Fibroblast of skin of scalp (primary cell): ENCODE measurements around the gene AASDHPPT. TPM values are rescaled to one million over a fixed set of nuclear protein-coding genes. Genes with fewer than 3 reads are reported as not detected.
A peak's percentile ranks its signal among the peaks of the same experiment; 100 is the strongest.
"Not testable (repeated sequence)": the region's sequence is repeated elsewhere in the genome, so short reads cannot be mapped to it uniquely, and the experiment has no call there.

Source experiments
- DNase-seq: peaks from one replicate; pipeline ENCODE4 v3.0.0-alpha.2; 2013
- polyA plus RNA-seq, 2 experiments: library from polyadenylated mRNA; unstranded; fragments of 120-200 nt; gene quantifications; one replicate each; pipeline ENCODE4 v1.2.1, GENCODE V29; 2013; ENCODE audit not compliant: insufficient read length in 2 of 2

Gene AASDHPPT, protein sequence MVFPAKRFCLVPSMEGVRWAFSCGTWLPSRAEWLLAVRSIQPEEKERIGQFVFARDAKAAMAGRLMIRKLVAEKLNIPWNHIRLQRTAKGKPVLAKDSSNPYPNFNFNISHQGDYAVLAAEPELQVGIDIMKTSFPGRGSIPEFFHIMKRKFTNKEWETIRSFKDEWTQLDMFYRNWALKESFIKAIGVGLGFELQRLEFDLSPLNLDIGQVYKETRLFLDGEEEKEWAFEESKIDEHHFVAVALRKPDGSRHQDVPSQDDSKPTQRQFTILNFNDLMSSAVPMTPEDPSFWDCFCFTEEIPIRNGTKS
- 30.8 TPM for polyA plus RNA-seq (2013, experiment 1 of 2; ENCODE audit: insufficient read length)
- polyA plus RNA-seq (2013, experiment 2 of 2; ENCODE audit: insufficient read length) = 32.7 TPM

DNA sequence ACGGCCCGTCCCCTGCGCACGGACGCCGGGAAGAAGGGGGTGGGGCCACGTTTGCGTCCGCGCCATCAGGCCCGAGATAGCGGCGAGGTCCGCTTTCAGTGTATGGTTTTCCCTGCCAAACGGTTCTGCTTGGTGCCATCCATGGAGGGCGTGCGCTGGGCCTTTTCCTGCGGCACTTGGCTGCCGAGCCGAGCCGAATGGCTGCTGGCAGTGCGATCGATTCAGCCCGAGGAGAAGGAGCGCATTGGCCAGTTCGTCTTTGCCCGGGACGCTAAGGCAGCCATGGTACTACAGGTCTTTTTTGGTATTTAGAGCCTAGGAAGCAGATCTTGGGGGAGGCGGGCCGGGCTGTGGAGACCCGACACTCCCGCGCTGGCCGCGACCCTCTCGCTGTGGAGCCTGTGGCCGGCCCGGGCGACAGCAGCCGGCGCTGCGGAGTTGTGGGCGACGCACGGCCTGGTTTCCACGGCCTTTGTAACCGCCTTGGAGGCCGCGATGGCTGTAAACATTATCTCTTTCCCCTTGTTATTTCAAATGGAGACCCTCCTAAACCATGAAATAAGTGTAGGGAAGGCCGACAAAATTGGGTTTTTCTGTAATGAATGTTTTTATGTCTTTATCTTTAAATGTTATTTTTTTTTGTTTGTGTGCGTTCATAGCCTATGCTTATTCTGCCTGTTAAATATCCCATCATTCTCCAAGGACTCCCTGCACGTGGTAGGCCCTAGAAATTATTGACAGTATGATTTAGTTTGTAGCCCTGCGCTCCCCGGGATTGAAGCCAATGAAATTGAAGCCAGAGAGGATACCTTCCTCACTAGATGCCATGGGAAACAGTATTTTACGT is at the start of gene AASDHPPT:
TSS of gene AASDHPPT (plus strand) at position 54 of the 847 bp plus-strand sequence. CDS start at position 103, 49 bp downstream.
- peak; percentile 27 for DNase-seq

DNA sequence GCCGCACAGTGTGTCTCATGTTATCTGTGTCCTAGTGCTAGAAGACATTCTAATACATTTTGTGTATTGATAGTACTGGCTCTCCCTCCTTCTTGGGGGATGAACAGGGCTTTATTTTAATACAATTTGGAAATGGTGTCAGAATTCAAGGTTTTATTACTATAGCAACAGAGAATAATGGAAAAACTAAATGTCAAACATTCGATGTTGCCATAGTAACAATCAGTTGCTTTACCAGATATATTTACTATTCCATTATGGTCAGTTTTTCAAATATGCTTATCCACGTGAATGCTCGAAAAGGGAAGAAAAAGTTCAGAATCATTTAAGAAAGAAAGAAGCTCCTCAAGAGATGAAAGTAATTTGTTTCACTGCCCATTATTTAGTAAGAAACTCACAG is 46.9 kb upstream of the AASDHPPT start:
- no peak for DNase-seq

DNA sequence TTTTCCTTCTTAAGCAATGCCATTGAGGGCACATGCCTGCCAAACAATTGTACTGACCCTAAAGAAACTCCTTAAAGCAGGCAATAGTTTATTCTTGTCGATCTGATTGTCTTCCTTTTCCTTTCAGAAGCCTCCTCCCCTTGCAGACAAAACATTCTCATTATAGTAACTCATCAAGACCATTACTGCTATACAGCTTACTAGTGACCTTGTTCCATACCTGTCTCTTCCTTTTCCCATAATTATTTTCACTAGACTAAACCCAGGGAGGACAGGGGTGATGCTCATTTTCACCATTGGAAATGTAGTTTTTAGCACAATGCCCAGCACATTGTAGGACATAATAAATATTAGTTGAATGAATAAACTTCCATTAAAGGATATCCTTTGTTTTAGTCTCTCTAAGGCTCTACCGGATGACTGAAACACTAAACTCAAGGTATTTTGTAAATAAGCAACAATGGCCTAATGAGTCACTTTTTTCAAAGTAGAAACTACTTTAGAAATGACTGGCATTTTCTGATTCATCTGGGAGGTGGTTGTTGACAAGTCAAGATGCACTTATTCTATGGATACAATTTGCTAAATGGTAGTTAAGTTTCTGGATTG is 46.2 kb upstream of the AASDHPPT start:
- no peak for DNase-seq

DNA sequence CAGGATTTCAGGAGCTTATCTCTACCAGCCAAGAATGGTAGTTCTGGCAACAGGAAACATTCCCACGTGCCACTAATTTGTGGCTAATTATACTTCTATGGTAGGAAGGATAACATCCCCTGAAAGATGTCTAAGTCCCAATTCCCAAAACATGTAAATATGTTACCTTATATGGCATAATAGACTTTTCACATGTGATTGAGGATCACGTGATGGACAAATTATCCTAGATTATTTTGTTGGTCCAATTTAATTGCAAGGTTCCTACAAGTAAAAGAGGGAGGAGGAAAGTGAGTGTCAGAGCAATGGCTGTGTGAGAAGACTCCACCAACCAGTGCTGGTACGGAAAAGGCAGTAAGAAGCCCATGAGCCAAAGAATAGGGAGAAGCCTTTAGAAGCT is 45.5 kb upstream of the AASDHPPT start:
- no peak for DNase-seq

DNA sequence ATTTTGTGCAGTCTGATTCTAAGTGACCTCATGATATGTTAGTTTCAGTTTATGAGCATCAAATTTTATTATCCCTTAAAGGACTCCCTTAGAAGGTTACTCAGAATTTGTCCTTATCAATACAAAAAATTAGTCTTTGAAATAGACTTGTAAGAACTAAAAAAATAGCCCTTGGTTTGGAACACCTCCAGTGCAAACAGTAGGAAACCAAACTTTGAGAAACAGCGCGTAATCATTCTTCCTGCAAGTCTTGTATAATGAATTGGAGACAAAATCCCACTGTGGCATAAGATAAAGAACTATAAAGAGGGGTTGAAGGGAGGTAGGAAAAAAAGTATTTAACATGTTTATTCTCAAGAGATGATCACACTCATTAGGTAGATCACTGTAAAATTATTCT is 44.6 kb upstream of the AASDHPPT start:
- DNase-seq = no peak

DNA sequence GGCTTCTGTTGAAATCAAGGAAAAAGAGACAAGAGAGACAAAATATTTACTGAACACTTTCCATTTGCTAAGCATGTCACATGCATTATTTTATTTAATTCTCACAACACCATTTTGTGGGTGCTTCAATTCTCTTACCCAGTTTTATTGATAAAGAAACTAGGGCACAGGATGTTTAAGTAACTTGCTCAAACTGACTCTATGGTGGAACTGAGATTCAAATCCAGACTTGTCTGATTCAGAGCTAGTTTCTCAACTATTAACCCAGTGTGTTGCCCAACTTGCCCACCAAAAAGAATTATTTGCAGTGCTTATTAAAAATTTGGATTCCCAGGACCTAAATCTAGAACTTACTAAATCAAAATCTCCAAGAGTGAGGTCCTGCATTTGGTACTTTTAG is 33.9 kb upstream of the AASDHPPT start:
- no peak for DNase-seq

DNA sequence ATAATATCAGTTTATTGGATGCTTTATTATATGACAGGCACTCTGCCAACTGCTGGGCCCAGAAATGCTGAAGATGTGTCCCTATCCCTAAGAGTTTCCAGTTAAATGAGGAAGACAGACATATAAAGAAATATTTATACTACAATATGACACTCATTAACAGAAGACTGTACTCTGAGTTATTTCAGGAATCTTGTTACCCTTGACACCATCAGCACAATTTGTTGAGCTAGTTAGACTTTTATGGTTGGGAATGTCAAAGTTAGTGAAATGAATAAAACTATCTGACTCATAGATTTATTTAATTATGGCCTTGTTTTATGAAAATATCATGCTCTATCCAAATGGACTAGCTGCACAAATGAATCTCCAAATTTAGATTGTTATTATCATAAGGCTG is 29.8 kb upstream of the AASDHPPT start:
- no peak for DNase-seq

DNA sequence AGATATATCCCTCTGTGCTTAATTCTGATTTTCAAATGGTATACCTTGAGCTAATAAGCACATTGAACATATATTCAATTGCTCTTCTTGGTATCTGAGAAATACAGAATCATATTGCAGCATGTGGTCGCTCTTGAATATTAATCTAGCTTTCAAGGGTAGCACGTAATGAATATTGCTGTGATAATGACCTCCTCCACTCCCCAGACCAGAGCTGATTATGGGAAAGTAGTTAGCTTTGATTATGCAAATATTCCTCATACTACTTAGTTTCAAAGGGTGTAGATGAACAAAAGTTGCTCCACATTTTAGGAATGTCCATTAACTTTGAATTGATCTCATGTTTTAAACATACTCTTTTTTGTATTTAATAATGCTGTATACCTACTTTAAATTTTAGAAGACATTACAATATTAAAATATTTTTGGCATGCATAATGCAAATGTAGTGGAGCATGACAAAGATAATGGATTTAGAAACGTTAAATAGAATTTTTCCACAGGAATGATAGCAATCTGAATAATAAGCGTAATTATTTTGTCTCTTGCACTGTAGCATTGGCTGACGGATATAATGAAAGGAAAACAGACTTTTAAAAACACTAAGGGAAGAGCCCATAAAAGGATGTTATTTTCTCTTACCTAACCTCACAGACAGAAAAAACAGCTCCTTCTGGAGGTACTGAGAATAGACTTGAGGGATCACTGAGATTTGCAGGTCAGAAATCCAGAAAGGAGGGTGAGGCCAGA is 27.6 kb upstream of the AASDHPPT start:
- DNase-seq = no peak

DNA sequence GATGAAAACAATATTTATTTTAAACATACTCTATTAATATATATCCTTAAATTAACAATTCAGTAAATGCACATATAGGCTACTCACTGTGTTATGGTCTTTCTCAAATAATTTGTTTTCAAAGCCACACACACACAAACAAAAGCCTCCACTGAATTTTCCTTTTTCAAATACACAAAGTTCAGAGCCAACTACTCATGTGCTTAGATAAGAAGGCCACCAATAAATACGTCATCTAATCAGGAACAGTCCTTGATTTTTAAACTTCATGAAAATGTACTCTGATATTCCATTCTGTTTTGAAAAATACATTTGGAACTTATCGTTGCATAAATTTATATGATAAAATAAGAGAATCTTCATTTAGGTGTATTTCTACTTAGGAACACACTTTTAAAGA is 26.4 kb upstream of the AASDHPPT start:
- DNase-seq = no peak

DNA sequence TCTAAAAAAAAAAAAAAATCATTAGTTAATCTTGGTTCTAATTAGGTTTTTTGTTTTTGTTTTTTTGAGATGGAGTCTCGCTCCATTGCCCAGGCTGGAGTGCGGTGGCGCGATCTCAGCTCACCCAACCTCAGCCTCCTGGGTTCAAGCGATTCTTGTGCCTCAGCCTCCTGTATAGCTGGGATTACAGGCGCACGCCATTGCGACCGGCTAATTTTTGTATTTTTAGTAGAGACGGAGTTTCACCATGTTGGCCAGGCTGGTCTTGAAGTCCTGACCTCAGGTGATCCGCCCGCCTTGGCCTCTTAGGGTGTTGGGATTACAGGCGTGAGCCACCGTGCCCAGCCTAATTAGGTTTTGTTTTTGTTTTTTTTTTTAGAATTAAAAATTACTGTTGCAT is 19.1 kb upstream of the AASDHPPT start:
- not testable (repeated sequence) for DNase-seq

DNA sequence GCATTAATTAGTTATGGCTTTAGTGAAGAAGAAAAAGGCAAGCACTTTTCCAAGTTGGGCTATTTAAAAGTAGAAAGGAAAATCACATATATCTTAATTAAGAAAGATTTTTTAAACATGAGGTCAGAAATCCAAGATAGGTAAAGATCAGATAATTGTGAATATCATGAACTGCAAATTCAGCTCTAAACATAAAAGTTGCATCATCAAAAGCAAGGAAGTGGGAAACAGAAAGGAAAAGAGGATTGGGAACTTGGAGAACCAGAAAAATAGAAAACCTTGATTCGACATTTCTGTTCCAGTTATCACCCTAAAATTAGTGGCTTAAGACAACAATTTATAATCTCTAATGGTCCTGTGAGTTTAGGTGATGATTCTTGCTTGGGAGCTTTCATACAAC is 17.8 kb upstream of the AASDHPPT start:
- DNase-seq = no peak

DNA sequence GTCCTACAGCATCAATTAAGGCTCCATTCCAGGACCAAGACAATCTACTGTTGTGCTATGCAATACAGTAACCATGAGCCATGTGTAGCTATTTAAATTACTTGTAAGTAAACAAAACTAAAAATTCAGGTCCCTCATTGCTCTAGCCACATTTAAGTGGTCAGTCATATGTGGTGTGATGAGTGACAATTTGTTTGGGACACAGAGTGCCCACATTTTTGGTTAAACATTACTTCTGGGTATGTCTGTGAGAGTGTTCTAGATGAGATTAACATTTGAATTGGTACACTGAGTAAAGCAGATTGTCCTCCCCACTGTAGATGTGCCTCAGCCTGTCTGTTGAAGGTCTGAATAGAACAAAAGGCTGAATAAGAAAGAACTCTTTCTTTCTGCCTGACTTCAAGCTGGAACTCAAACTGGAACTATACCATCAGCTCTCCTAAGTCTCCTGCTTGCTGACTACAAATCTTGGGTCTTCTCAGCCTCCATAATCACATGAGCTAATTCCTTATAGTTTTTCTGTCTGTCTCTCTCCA is 16.1 kb upstream of the AASDHPPT start:
- no peak for DNase-seq

DNA sequence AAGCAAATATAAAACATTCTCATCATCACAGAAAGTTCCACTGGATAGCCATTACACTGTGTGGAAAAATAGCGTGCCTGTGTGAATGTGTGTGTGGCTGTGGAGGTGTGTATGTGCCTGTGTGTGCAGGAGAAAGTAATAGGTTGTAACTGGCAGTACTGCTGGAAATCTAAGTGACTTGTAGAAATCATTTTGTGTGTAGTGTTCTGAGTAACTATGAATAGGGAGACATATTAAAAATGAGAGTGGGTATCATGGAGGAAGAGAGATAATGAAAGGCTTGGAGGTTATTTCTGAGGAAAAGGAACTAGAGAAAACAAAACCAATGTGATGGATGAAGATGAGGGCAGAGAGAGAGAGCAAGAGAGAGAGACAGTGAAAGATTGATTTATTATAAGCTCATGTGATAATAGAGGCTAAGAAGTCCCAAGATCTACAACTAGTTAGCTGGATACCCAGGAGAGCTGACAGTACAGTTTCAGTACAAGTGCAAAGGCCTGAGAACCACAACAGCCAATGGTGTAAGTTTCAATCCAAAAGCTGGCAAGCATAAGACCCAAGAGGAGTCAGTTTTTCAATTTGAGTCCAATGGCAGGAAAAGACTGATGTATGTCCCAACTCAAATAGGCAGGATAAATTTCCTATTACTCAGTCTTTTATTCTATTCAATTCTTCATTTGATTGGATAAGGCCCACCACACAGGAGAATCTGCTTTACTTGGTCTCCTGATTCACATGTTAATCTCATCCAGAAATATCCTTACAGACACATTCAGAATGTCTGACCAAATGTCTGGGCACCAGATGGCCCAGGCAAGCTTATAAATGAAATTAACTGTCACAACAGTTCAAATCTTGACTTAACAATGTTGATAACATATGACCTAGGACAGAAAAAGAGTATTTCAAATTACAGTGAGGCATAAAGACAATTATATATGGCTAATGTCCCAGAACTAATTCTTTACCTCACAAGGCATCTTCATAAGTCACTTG is 15.2 kb upstream of the AASDHPPT start:
- no peak for DNase-seq

DNA sequence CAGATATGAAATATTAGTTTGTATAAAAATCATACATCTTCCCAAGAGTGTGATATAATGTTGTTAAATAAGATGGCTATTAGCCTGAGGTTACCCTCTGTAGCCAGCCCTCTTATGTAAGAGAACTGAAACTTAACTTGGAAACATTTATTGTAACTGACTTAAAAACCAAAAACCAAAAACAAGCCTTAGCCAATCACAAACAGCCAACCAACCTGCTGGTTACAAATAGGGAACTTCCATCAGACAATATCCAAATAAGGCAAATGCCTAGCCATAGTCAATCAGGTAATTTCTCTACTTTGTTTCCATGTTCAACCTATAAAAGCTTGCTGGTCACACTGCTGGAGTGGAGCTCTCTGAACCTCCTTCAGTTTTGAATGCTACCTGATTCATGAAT is 14.5 kb upstream of the AASDHPPT start:
- DNase-seq = no peak

DNA sequence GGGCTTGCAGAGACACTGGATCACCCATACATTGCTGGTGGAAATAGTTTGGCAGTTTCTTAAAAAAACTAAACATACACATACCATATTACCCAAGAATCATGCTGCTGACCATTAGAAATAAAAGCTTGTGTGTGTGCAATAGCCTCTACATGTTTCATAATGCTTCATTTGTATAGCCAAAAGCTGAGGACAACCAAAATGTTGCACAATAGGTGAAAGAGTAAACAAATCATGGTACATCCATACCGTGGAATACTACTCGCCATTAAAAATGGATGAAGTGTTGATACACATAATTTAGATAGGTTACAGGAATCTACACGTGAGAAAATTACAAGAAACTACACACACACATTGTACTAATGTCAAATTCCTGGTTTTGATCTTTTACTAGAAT is 6.9 kb upstream of the AASDHPPT start:
- no peak for DNase-seq

DNA sequence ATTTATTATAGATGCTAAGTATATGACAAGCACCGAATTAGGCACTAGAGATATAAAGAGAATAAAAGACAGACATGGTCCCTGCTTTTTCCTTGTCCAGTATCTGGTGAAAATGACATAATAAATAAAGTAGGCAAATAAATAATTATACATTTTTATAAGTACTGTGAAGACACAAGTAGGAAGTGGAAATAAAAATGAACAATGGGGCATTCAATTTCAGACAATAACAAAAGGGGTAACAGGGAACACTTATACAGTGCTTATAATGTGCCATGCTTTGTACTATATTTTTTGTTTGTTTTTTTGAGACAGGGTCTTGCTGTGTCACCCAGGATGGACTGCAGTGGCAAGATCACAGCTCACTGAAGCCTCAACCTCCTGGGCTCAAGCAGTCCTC is 4.7 kb upstream of the AASDHPPT start:
- DNase-seq = no peak

DNA sequence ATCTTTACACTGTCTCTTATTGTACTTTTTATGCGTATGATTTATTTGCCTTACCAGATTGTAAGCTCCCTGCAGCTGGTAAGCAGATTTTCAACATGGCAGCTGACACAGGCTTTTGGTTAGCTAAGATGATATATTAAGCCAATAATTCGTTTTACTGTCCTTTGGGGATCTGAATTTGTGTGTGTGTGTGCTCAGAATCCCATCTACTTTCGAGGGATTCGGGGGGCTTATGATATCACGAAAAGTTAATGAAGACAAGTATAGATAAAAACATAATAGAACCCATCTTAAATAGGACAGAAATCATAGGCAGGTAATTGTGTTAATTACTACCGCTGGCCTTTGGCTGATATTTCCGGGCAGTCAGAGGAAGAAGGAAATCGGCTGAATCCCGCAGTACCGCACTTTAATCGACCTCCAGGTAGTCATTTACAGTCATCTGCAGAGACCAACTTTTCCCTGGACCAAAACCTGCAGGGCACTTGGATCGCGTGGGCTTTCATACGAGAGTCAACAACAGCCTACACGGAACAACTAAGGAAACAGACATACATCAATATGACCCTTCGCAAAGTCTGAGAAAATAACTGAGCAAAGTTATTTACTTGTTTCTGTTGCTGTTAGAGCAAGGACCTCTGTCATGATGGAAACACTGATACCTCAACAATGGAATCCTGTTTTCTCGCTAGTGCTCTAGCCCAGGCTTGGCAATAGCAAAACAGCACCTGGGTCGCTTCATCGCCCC is 1.1 kb upstream of the AASDHPPT start:
- no peak for DNase-seq

DNA sequence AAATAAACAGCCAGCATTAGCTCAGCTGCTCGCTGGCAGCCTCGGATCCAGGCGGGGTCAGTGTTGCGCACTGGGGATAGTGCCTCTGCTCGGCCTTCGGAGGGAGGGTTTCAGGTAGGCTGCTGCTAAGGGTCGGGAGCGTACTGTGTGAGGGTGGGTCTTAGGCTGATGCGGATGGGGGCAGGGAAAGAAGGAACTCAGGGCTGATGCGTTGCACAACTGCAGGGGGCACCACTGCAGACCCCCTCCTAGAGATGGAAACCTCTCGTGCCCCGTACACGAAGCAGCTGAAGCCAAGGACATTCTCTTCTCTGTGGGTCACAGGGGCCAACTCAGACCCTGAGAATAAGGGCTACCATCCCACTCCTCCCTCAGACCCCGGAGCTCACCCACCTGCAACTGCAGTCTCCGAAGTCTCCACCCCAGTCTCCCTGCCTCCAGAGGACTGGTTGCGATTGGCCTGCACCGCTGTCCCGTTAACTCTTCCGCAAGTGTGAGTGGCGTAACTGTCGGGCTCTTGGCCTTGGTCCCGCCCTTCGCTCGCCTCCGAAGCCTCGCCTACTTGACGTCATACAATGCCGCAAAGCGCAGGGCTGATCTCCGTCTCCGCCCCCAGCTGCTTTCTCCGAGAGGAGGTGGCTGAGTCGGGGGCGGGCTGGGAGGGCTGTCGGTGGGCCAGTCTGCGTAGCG is 398 bp upstream of the AASDHPPT start, which contains the start of gene KBTBD3:
TSS of gene KBTBD3 (minus strand) at position 429 of the 690 bp plus-strand sequence. CDS start 18,250 bp downstream, outside the sequence.
- DNase-seq = peak; percentile 100

DNA sequence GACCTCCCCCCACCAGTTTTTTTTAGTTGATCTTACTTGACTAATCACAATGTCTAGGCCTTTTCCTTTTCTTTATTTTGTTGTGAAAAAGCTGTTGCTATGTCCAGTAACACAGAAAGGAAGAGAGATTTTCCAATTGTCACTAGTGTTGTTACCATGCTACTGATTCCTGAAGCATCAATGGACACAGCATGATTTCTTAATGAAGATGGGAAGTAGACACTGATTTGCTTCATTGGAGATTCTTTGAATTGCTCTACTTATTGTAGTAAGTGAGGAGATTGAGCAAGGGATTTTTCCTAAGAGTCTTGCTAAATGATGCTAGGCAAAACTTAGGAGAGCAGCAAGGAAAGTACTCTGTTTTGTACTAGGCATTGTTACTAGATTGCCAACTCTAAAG is 4.6 kb downstream of the AASDHPPT start:
- no peak for DNase-seq

DNA sequence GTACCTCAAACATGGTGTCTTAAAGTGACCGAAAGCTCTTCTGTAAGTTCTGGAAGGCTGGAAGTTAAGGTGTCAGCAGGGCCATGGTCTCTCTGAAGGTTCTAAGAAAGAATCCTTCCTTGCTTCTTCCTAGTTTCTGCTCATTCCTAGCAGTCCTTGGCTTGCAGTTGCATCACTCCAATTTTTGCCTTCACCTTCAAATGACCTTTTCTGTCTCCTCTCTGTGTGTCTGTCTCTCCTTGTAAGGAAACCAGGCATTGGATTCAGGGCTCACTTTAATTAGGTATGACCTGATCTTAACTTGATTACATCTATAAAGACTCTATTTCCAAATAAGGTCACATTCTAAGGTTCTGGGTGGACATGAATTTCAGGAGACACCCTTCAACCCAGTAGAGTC is 8.7 kb downstream of the AASDHPPT start:
- DNase-seq = peak; percentile 11
